NB4 (cell line): ENCODE results near the gene KCNQ1.

ENCODE experiments used
- POLR2A ChIP-seq: IDR thresholded peaks from 2 replicates; pipeline ENCODE4 v1.6.1; 2011; ENCODE audit warnings: mild to moderate bottlenecking; ENCODE audit not compliant: insufficient read length; ENCODE audit errors: extremely low read depth
- TF ChIP-seq, protein P1 (sequence below): IDR thresholded peaks from one replicate; pipeline ENCODE4 v1.5.1; 2012; ENCODE audit warnings: low read depth, low read length

DNA sequence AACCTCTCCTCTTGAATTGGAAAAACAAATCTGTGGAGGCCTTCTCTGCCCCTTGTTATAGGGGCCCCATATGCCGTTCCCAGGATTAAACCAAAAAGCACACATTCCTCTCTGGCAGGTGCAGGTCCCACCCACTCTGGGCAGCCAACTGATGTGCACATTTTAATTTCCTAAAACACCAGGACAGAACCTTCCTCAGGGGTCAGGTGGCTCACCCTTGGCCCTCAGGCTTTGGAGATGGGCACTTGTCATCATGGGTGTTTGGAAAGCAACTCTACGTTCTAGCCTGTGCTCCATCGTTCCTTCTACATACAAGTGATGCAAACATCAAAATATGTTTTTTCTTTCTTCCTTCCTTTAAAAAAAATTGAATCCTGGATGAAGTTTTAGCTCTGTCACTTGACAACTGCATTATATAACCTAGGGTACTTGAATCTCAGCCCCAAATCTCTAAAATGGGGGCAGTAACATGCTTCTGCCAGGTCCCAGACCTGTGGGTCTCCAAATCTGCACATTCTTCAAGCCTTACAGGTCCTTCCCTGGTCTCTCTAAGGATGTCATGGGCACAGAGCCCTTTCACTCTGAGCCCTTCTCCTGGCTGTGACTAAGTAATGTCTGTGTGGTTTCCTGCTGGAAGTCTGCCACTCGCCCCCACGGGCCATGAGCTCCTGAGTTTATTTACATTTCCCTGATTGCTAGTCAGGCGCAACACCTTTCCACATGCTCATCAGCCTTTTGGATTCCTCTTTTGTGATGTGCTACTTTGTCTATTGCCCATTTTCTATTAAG lies 211.2 kb downstream of the KCNQ1 start:
- TF ChIP-seq, protein P1, sequence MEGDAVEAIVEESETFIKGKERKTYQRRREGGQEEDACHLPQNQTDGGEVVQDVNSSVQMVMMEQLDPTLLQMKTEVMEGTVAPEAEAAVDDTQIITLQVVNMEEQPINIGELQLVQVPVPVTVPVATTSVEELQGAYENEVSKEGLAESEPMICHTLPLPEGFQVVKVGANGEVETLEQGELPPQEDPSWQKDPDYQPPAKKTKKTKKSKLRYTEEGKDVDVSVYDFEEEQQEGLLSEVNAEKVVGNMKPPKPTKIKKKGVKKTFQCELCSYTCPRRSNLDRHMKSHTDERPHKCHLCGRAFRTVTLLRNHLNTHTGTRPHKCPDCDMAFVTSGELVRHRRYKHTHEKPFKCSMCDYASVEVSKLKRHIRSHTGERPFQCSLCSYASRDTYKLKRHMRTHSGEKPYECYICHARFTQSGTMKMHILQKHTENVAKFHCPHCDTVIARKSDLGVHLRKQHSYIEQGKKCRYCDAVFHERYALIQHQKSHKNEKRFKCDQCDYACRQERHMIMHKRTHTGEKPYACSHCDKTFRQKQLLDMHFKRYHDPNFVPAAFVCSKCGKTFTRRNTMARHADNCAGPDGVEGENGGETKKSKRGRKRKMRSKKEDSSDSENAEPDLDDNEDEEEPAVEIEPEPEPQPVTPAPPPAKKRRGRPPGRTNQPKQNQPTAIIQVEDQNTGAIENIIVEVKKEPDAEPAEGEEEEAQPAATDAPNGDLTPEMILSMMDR = no peak
- TF ChIP-seq POLR2A = no peak
